WTC11 (cell line): Measurements from ENCODE around the gene USB1.

Source experiments
- CTCF ChIP-seq: fragments of 200-600 bp; IDR thresholded peaks from 2 replicates; pipeline ENCODE4 v1.8.0; 2022; ENCODE audit warnings: antibody characterized with exemption
- ETV6 ChIP-seq: sonication (generic); formaldehyde crosslinking; IDR thresholded peaks from 2 replicates; pipeline ENCODE4 v1.8.1; 2022; ENCODE audit warnings: mild to moderate bottlenecking, missing genetic modification reagents
- MXD4 ChIP-seq: fragments of 250-450 bp; sonication (Bioruptor Pico); IDR thresholded peaks from 2 replicates; pipeline ENCODE4 v1.8.0; 2021; ENCODE audit warnings: mild to moderate bottlenecking, moderate library complexity, borderline replicate concordance
- NR3C1 ChIP-seq: sonication (generic); formaldehyde crosslinking; conservative IDR thresholded peaks from 2 replicates; pipeline ENCODE4 v1.8.1; 2023; ENCODE audit warnings: low read depth, mild to moderate bottlenecking, missing genetic modification reagents
- SMAD3 ChIP-seq: sonication (generic); formaldehyde crosslinking; IDR thresholded peaks from 2 replicates; pipeline ENCODE4 v1.8.0; 2022; ENCODE audit warnings: missing genetic modification reagents, mild to moderate bottlenecking, borderline replicate concordance
- SP1 ChIP-seq: sonication (generic); formaldehyde crosslinking; conservative IDR thresholded peaks from 2 replicates; pipeline ENCODE4 v1.8.1; 2022; ENCODE audit warnings: missing genetic modification reagents
- TEAD1 ChIP-seq: sonication (generic); formaldehyde crosslinking; IDR thresholded peaks from 2 replicates; pipeline ENCODE4 v1.8.0; 2022; ENCODE audit warnings: mild to moderate bottlenecking, missing genetic modification reagents

GRCh38 chr16:58041628-58041955 lies 40.4 kb downstream of the USB1 start:
- no peak for TF ChIP-seq TEAD1
- TF ChIP-seq ETV6 (CRISPR knock-in tag) = no peak
- TF ChIP-seq NR3C1 (CRISPR knock-in tag) = no peak
- no peak for TF ChIP-seq CTCF
- TF ChIP-seq SMAD3 = no peak
- no peak for TF ChIP-seq SP1 (CRISPR knock-in tag)
- no peak for TF ChIP-seq MXD4 (CRISPR knock-in tag)
